Activated naive CD8-positive, alpha-beta T cell treated with anti-CD3 and anti-CD28 coated beads, Interleukin-2, amount 50 U/mL, for 24 hours (primary cell): ENCODE data around the gene KRTAP6-2.

Source experiments
- ATAC-seq: fragments of 150-1000 bp; cut with Tn5 transposase; one replicate; pipeline ENCODE4 v1.10.0; 2021
- DNase-seq: peaks from one replicate; pipeline ENCODE4 v3.0.0; 2021
- H3K27ac Mint-ChIP-seq: one replicate; pipeline ENCODE4 v1.8.0; 2021; ENCODE audit warnings: mild to moderate bottlenecking, mixed read lengths
- H3K27me3 Mint-ChIP-seq: one replicate; pipeline ENCODE4 v1.8.0; 2021; ENCODE audit warnings: mixed read lengths
- H3K36me3 Mint-ChIP-seq: one replicate; pipeline ENCODE4 v1.8.0; 2021; ENCODE audit warnings: low read depth, mixed read lengths
- H3K4me1 Mint-ChIP-seq: one replicate; pipeline ENCODE4 v1.8.0; 2021; ENCODE audit warnings: mixed read lengths
- H3K4me3 Mint-ChIP-seq: one replicate; pipeline ENCODE4 v1.8.0; 2021; ENCODE audit warnings: mild to moderate bottlenecking, moderate library complexity, mixed read lengths
- H3K9me3 Mint-ChIP-seq: one replicate; pipeline ENCODE4 v1.8.0; 2021; ENCODE audit warnings: mixed read lengths

Gene KRTAP6-2

DNA sequence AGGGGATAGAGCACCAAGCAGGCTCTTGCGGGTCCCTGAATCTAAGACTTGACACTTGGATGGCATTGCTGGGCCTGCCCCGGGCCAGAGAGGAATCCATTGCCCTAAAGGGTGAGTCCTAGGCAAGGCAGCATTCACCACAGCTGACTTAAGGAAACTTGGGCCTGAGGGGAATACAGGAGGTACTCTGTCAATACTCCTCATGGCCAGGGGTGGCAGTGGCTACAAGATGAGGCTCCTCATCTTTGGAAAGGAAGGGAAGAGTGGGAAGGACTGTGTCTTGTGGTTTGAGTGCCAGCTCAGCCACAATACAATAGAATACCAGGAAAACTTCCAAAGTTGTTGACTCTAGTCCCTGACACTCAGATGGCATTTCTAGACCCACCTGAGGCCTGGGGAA is 7.3 kb upstream of the KRTAP6-2 start:
- DNase-seq: no peak
- ATAC-seq: peak; percentile 20
- Mint-ChIP-seq H3K36me3 (no peaks in the 10 kb centered on the region), H3K4me3 (no peak overlapping the region), H3K27me3 (no peaks in the 10 kb centered on the region), H3K4me1 (no peaks in the 10 kb centered on the region), H3K9me3 (peaks cover 20% of the 10 kb centered on the region), H3K27ac (no peak overlapping the region)

DNA sequence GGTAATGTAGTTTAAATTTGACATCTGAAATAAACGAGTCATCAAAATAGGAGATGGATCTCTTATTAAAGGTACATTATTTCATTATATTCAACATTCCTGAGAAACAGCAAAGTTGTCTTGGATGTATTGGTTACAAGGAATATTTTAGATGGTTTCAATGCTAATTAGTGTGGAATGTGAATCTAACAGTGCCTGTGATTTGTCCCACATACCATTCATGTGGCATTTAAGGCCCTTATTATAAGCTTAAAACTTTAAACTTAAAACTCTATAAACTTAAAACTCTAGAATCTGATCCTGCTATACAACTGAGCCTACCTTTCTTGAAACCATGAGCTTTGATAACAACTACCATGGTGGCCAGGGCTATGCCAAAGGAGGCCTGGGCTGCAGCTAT is 2.1 kb upstream of the KRTAP6-2 start, which contains the start of gene KRTAP22-1:
Gene KRTAP22-1 (plus strand): TSS at position 301 of the 400 bp plus-strand sequence.
- H3K36me3 Mint-ChIP-seq: no peaks in the 10 kb centered on the region
- peaks cover 11% of the 10 kb centered on the region for H3K9me3 Mint-ChIP-seq
- ATAC-seq: no peak
- no peak within 1 kb of the TSS for H3K27ac Mint-ChIP-seq
- no peak within 1 kb of the TSS for H3K4me3 Mint-ChIP-seq
- no peaks in the 10 kb centered on the region for H3K27me3 Mint-ChIP-seq
- H3K4me1 Mint-ChIP-seq: no peaks in the 10 kb centered on the region
- no peak for DNase-seq

DNA sequence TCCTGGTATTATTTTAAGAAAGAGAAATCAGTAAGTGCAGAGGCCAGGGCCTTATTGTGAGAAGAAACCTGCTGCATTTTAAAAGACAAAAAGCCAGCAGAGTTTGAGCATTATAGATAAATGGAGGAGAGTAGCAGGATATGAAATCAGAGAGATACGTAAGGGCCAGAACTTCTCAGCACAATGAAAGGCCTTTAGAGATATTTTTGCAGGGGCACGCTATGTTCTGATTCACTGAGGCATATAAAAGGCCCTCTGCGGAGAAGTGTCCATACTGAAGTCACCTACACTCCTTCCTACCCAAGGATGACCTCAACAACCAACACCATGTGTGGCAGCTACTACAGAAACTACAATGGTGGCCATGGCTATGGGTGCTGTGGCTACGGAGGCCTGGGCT is 6.6 kb downstream of the KRTAP6-2 start, which contains the start of gene KRTAP6-3:
Gene KRTAP6-3 (plus strand): TSS at position 301 of the 400 bp plus-strand sequence. CDS start 6 bp downstream, at position 307.
- DNase-seq: no peak
- Mint-ChIP-seq H3K4me1 (no peaks in the 10 kb centered on the region), H3K27me3 (no peaks in the 10 kb centered on the region), H3K27ac (no peak within 1 kb of the TSS), H3K9me3 (no peaks in the 10 kb centered on the region), H3K36me3 (no peaks in the 10 kb centered on the region), H3K4me3 (no peak within 1 kb of the TSS)
- no peak for ATAC-seq

DNA sequence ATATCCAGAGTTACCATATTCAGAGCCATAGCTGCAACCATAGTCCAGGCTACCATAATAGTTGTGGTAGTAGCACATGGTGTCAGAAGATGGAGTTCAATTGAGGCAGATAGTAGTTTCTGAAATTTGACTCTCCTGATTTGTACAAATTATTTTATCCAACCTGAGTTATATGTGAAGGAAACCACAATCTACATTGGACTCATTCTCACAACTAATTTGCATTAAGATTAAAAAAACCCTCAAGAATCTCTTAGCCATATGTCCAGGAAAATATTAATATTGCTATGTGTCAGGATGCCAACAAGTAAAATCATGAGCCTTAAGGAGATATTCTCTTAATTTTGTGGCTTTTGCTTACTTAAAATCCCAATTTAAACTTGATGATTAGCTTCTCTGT is 8.4 kb downstream of the KRTAP6-2 start, which contains the start of gene KRTAP22-2:
Gene KRTAP22-2 (minus strand): TSS at position 101 of the 400 bp plus-strand sequence.
- ATAC-seq (no peak), DNase-seq (no peak)
- H3K36me3 Mint-ChIP-seq: no peaks in the 10 kb centered on the region
- H3K27ac Mint-ChIP-seq: no peak within 1 kb of the TSS
- H3K4me1 Mint-ChIP-seq: no peaks in the 10 kb centered on the region
- H3K4me3 Mint-ChIP-seq: no peak within 1 kb of the TSS
- no peaks in the 10 kb centered on the region for H3K27me3 Mint-ChIP-seq
- H3K9me3 Mint-ChIP-seq: no peaks in the 10 kb centered on the region

DNA sequence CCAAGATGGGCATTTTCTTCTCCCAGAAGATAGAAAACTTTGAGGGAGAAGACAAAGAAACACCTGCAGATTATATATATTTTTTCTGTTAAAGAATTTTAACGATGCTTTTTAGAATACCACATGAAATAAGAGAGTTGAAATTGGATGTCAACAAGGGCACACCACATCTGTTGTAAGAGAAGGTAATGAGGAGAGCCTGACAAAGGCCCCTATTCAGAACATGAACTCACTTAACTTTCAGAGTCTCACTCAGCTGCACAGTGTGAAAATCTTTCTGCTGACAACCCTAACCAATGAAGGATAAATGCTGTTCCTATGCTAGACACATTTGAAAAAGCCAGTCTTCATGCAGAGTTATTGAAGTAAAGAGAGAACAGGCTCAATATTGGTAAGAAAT is 15.8 kb downstream of the KRTAP6-2 start:
- Mint-ChIP-seq H3K27me3 (no peaks in the 10 kb centered on the region), H3K9me3 (no peaks in the 10 kb centered on the region), H3K4me3 (no peak overlapping the region), H3K36me3 (no peaks in the 10 kb centered on the region), H3K27ac (no peak overlapping the region), H3K4me1 (no peaks in the 10 kb centered on the region)
- ATAC-seq (no peak), DNase-seq (no peak)

DNA sequence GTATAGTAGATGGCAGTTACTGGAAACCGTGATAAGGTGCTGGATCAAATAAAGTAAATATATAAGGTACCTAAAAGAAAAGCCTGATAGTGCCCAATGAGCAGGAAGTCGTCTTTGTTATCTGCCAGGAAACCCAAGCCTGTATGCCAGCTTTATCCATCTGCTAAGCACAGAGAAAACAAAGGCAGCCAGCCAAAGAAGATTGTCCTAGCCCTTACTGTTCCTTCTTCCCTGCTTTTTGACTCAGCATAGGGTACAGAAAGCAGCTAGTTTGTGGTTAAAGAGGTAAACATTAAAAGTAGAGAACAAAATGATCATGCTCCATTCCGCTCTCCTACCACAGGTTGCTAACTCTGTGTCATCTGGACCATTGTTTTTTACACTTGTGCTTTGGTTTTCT is 18.6 kb downstream of the KRTAP6-2 start:
- ATAC-seq: no peak
- no peak overlapping the region for H3K27ac Mint-ChIP-seq
- no peak for DNase-seq
- H3K9me3 Mint-ChIP-seq: no peaks in the 10 kb centered on the region
- no peak overlapping the region for H3K4me3 Mint-ChIP-seq
- H3K4me1 Mint-ChIP-seq: no peaks in the 10 kb centered on the region
- H3K36me3 Mint-ChIP-seq: no peaks in the 10 kb centered on the region
- H3K27me3 Mint-ChIP-seq: no peaks in the 10 kb centered on the region

DNA sequence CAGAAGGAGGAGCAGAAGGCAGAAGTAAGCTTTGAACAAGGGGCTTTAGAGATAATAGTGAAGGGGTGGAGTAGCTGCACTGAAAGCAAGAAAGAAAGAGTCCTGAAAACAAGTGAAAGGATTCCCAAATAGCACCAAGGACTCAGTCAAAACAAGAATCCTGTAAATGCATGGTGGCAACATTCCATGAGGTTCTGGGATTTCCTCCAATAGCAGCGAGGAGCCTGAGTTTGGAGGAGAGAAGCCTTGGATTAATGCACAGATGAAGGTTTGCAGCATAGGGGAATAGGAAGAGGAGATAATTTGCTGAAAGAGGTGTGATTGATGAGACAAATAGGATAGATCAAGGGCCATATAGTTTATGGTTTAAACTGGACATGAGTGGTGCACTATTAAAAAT is 19.4 kb downstream of the KRTAP6-2 start:
- Mint-ChIP-seq H3K27me3 (no peaks in the 10 kb centered on the region), H3K9me3 (no peaks in the 10 kb centered on the region), H3K36me3 (no peaks in the 10 kb centered on the region), H3K27ac (no peak overlapping the region), H3K4me3 (no peak overlapping the region), H3K4me1 (no peaks in the 10 kb centered on the region)
- ATAC-seq (no peak), DNase-seq (no peak)

DNA sequence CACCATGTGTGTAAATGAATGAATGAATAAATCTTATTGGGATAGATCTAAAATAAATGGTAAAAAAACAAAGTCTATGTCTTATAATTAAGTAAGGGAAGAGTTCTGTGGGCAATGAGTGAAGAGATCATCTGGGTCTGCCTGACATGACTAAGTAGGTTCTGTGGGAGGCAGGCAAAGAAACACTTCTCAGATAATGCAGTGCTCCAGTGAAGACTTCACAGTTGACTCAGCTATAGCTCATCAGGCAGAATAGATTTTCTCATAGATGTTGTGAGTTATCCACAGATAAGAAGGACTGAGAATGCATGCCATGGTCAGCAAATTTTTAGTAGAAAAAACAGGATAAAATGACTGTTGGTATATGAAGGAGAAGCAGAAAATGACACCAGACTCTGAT is 20.9 kb downstream of the KRTAP6-2 start:
- Mint-ChIP-seq H3K4me3 (no peak overlapping the region), H3K9me3 (no peaks in the 10 kb centered on the region), H3K4me1 (no peaks in the 10 kb centered on the region), H3K27ac (no peak overlapping the region), H3K36me3 (no peaks in the 10 kb centered on the region), H3K27me3 (no peaks in the 10 kb centered on the region)
- ATAC-seq (no peak), DNase-seq (no peak)

DNA sequence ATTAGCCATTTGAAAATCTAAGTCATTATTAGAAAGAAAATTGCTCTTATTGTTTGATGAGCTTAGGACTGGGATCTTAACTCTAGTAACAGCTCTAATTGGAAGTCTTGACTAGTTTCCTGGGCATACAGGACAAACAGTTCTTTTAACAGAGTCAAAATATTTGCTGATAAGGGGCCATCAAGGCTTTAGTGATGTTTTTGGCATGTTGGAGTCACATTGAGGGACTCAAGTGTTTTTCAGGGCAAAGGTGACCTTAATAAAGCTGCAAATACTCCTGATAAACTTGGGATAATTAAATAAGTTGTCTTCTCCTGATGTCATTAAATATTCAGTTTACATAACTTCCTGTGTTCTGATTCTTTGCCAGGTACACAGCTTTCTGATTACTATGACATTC is 31.1 kb downstream of the KRTAP6-2 start:
- H3K27me3 Mint-ChIP-seq: no peaks in the 10 kb centered on the region
- no peak overlapping the region for H3K27ac Mint-ChIP-seq
- no peaks in the 10 kb centered on the region for H3K4me1 Mint-ChIP-seq
- no peak for DNase-seq
- peaks cover 6% of the 10 kb centered on the region for H3K9me3 Mint-ChIP-seq
- no peaks in the 10 kb centered on the region for H3K36me3 Mint-ChIP-seq
- ATAC-seq: no peak
- H3K4me3 Mint-ChIP-seq: no peak overlapping the region

DNA sequence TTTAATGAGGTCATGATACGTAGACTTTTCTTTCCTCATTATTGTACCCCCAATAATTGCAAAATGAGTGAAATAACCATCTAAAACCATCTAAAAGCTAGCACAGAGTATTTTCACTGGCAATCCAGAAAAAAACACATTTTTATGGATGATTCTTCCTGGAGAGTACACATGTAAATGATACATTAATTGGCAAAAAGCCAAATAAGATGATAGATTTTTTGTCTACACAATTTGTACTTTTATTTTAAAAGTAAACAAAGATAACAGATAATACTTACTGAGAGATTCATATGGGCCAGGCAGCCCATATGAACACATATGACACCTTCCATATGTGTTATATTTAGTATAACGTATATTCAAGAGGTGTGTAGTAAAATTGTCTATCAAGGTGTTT is 35.1 kb downstream of the KRTAP6-2 start:
- no peak for ATAC-seq
- Mint-ChIP-seq H3K27ac (no peak overlapping the region), H3K36me3 (no peaks in the 10 kb centered on the region), H3K4me1 (no peaks in the 10 kb centered on the region), H3K4me3 (no peak overlapping the region), H3K9me3 (peaks cover 6% of the 10 kb centered on the region), H3K27me3 (peaks cover 5% of the 10 kb centered on the region)
- DNase-seq: no peak

DNA sequence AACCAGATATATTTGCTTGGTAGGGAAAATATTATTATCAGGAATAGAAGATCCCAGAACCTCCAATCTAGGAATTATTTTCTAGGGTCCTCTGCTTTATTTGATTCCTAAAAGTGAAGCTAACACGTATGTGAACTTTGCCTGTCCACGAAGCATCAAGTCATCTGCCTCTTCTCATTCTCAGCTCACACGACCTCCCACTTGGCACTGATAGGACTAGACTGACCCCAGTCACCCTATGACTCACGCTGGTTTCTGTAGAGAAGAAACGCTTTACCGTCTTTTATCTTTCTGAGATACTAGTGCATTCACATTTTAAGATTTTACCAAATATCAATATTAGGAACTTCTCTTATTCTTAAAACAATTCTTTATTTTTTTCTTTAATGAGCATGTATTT is 35.6 kb downstream of the KRTAP6-2 start:
- DNase-seq (no peak), ATAC-seq (no peak)
- Mint-ChIP-seq H3K9me3 (peaks cover 6% of the 10 kb centered on the region), H3K4me3 (no peak overlapping the region), H3K27me3 (peaks cover 5% of the 10 kb centered on the region), H3K27ac (no peak overlapping the region), H3K36me3 (no peaks in the 10 kb centered on the region), H3K4me1 (no peaks in the 10 kb centered on the region)

DNA sequence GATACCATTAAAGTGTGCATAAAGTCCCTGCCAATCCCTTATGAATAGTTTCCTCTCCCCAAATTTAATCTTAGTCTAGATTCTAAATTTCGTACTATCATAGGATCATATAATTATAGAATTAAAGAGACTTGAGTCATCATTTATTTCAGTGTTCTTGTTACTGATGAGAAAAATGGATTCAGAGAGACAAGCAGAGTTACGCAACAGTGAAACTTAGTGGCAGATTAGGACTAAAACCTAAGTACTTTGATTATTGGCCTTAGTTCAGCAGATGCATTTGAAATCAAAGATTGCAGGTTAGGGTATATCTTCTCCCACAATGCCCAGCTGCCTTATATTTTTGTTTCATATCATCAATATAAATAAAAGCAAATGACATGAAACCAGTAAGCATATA is 36.7 kb downstream of the KRTAP6-2 start:
- no peaks in the 10 kb centered on the region for H3K36me3 Mint-ChIP-seq
- H3K4me1 Mint-ChIP-seq: no peaks in the 10 kb centered on the region
- no peak overlapping the region for H3K27ac Mint-ChIP-seq
- H3K27me3 Mint-ChIP-seq: peaks cover 5% of the 10 kb centered on the region
- no peak for ATAC-seq
- H3K9me3 Mint-ChIP-seq: peaks cover 6% of the 10 kb centered on the region
- no peak overlapping the region for H3K4me3 Mint-ChIP-seq
- no peak for DNase-seq

DNA sequence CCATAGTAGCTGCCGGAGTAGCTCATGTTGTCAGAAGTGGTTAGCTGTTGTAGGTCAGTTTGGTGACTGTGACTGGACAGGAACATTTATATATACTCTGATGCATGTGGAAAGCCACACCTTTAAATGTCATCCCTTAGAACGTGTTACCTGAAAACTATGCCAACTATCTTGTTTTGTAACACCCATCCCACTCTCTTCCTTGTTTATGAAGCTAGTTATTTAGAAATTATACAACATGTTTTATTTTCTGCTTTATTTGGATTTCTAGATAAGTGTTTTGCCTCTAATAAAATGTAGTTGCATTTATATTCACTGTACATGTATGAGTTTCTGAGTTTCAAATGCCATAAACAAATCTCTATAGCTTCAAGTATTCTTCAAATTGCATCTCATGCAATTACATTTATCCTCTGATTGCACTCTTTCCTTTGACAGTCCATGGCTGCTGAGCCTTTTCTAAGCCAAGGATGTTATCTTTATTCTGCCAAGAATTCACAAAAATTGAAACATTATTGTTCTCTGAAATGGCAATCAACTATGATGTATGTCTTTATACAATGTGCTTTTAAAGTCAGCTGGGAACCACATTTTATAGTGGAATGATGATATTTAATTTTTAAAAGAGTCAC is 37.3 kb downstream of the KRTAP6-2 start, which contains the start of gene KRTAP19-7:
Gene KRTAP19-7 (minus strand): TSS at position 51 of the 632 bp plus-strand sequence. CDS start 25 bp downstream, at position 26.
- Mint-ChIP-seq H3K4me1 (no peaks in the 10 kb centered on the region), H3K4me3 (no peak within 1 kb of the TSS), H3K27ac (no peak within 1 kb of the TSS), H3K27me3 (peaks cover 5% of the 10 kb centered on the region), H3K9me3 (peaks cover 6% of the 10 kb centered on the region), H3K36me3 (no peaks in the 10 kb centered on the region)
- no peak for DNase-seq
- no peak for ATAC-seq

DNA sequence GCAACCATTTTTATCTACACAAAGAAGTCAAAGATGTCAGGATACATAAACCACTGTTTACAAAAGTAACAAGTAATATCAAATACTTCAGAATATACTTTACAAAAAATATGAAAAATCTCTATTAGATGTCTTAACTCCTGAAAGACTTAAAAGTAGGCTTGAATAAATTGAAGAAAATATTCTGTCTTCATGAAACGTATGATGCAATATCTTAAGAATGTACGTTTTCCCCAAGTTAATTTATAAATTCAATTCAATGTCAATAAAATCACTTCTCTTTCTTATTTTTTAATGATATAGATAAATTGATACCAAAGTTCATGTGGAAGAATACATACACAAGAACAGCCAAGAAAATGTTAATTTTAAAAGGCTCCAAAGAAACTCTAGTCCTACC is 43.6 kb downstream of the KRTAP6-2 start:
- no peak overlapping the region for H3K4me3 Mint-ChIP-seq
- no peaks in the 10 kb centered on the region for H3K4me1 Mint-ChIP-seq
- H3K27ac Mint-ChIP-seq: no peak overlapping the region
- peaks cover 11% of the 10 kb centered on the region for H3K9me3 Mint-ChIP-seq
- H3K27me3 Mint-ChIP-seq: peaks cover 2% of the 10 kb centered on the region
- ATAC-seq: no peak
- no peaks in the 10 kb centered on the region for H3K36me3 Mint-ChIP-seq
- DNase-seq: no peak

DNA sequence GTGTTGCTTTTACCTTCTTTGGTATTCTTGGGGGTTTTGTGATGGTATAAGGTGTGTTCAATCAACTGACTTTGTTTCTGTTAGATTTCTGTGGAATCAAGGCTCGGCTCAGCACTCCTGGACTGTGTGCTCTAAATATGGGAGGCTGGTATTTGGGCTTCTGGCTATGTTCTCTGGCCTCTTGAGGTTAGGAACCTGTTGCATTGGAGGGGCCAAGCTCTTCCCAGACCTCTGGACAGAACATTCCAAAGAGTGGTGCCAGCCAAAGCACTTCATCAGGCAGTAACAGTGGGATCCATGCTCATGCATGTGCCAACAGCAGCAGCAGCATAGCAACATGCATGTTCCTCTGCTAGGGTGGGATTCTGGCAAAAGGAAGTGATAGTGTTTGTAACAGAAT is 45.9 kb downstream of the KRTAP6-2 start:
- Mint-ChIP-seq H3K9me3 (peaks cover 15% of the 10 kb centered on the region), H3K27ac (no peak overlapping the region), H3K27me3 (no peaks in the 10 kb centered on the region), H3K4me1 (no peaks in the 10 kb centered on the region), H3K36me3 (no peaks in the 10 kb centered on the region), H3K4me3 (no peak overlapping the region)
- DNase-seq: no peak
- ATAC-seq: no peak
